Measurements from ENCODE around the gene MPP7.

MPP7 gene

DNA sequence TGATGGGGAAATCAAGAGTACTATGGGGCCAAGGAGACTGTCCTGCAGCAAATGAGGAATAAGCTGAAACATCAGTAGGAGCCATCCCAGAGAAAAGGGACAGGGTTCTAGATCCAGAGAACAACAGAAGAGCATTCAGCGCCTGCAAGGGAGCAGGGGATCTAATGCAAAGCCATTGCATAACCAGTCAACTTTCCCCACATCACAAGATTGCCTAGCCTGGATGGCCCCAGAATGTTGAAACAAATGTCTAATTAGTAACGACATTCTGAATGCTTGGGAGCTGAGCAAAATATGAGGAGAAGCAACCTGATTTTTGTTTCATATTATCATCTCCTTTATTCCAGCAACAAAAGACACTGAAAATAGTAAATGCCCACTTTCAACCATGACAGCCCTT lies 2.7 kb upstream of the MPP7 start:
- DNase-seq (ENCODE audit: low spot score), result no peak

DNA sequence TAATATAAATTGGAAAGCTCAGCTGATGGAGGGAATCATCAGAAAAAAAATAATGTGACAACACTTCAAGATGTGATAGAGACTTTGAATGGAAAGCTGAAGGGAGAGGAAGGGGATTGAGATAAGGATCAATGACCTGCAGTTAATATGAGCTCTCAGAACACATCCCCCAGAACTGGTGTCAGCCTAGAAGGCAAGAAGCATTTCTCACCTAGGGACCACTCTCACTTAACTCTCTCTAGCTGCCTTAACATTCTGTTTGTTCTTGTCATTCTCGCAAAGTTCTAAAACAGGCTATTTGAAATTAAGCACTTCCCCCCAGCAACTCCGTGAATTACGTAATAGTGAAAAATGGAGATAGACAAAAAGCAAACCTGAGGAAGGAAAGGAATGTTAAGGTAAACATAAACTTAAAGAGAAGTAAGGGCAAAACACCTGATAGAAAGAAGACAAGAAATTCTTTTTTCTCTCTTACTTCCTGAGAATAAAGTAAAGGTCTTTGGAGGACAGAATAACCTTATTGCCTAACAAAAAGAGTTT lies 1.2 kb upstream of the MPP7 start:
- DNase-seq (ENCODE audit: low spot score), result no peak

DNA sequence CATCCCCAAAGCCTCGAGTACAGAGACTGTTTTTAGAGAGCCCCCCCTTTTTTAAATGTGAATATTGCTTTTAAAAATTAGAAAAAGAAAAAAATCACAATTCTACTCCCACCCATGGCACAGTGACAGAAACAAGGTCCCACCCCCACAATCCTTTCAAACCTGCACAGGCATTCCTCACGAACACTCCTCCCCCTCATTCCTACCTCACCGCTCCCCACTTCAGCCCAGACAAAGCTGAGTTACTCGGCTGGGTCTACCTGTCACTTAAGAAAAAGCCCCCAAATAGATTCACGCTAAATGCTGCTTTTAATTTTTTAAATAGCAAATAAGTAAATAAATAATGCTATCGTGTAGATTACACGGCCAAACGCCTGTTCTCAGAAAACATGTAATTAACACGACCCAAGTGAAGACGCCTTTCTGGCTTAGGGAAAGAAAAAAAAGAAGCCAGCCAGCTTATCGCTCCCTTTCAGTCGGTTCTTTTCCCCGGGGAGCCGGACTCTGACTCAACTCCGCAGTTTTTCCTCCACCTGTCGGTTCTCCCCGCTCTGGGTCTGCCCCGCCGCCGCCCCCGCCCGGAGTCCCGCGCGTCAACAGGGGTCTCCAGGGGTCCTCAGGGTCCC lies 739 bp downstream of the MPP7 start:
- DNase-seq (ENCODE audit: low spot score), result no peak

DNA sequence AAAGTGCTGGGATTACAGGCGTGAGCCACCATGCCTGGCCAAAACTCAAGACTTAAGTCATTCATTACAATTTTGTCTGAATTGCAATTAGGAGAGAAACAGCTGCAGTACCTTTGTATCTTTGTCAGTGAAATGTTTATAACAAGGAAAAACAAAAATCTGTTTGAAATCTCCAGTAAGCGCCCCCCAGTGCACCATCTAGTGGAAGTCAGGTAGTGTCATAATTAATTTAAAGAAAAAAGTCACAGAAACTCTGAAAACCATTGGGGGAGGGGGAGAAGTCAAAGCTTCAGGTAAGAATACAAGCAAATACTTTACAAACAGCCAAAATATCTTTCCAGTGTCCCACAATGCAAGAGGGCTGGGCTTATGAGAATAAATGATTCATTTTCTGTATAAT lies 2.8 kb downstream of the MPP7 start:
- DNase-seq (ENCODE audit: low spot score), result no peak

DNA sequence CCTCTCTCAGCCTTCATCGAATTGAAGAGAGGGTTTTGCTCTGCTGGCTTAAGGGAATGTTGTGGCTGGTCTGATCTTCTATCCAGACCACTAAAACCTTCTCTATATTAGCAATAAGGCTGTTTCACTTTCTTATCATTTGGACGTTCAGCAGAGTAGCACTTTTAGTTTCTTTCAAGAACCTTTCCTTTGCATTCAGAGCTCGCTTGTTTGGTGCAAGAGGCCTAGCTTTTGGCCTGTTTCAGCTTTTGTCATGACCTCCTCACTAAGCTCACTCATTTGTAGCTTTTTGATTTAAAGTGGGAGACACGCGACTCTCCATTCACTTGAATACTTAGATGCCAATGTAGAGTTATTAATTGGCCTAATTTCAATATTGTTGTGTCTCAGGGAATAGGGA lies 3.9 kb downstream of the MPP7 start:
- no peak for DNase-seq (ENCODE audit: low spot score)

DNA sequence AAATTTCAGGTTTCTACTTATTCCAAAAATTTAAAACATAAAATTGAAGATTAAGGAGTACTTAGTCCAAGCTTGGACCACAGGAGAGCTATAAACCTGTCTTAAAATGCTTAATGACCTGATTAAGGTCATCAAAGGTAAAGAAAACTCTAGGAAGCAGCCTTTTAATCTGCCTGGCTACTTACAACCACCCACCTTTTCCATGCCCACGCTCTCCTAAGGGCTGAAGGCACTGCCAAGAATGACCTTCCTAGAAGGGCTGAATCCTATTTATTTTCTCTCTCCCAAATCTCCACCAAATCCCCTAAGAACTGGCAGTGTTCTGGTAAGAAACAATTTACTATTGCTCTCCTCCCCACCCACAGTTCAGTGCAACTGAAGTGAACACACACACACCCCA lies 6.8 kb downstream of the MPP7 start:
- DNase-seq (ENCODE audit: low spot score), result no peak

DNA sequence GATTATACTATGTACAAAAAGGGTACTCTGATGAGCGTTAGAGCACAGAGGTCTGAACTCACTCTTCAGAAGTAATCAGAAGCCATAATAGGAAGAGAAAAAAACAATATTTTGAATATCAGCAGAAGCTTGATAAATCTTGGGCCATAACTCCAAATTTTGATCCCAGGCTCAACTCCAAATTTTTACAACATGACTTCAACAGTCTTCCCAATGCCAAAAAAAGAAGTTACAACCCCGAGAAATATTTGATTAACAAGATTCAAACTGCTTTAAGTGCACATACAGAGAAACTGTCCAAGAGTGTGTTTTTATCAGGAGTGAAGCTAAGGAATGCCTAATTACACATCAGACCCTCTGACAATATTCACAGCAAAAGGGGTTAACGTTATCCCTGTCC lies 7.5 kb downstream of the MPP7 start:
- DNase-seq (ENCODE audit: low spot score), result no peak

DNA sequence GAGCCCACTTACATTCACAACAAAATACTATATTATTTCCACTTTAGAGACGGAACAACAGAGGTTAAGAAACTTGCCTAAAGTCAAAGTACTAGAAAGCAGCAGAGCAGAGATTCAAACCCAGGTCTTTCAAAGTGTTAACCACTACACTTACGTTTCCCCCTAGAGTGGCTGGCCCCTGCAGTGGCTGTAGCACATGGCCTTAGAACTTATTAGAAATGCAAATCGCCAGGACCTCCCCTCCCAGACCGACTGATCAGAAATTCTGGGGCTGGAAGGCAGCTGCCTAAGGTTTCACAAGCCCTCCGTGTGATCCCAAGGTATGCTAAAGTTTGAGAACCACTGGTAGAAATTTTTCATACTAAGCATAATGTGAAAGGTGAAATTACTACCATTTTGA lies 8.1 kb downstream of the MPP7 start:
- no peak for DNase-seq (ENCODE audit: low spot score)

DNA sequence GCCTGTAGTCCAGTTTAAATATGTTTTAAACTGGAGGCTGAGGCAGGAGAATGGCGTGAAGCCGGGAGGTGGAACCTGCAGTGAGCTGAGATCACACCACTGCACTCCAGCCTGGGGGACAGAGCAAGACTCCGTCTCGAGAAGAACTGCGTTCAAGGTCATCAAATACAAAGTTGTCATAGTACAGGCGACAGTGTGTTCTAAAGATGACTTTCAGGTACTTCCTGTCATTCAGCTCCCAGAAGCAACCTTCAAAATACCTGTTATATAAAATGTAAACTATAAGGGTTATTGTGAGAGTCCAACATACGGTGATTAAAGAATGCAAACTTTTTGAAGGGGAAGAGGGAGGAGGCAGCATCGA lies 8.7 kb downstream of the MPP7 start:
- no peak for DNase-seq (ENCODE audit: low spot score)

DNA sequence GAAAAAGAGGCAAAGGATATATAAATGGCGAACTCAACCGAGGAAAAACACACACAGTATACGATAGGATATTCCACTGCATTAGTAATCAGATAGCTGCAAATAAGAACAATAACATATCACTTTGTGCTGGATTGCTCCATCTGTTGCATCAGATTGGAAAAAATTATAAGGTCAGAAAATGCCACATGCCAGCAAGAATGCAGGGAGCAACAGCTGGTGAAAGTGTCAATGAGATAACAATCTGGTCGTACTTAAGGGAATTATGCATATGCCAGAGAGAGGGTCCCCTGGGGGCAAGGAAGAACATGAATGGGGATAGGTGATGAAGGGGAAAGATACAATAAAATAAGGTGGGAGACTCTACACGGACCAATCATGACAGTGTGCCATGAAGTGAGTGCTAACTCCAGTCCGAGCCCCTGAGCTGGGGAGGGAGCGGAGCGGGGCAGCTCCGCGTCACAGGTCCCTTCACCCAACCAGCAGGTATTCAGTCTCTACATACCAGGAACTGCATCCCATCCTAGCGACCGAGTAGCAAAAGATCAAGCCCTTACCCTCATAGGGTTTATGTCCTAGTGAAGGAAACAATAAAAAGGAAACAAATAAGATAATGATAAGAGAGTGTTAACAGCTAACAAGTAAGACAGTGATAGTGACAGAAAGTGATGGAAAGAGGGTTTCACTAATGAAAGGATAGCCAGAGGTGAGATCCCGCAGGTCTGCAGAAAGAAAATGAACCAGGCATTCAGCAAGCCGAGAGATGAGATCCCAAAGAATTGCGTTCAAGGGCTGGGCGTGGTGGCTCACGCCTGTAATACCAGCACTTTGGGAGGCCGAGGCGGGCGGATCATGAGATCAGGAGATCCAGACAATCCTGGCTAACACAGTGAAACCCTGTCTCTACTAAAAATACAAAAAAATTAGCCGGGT lies 9.4 kb downstream of the MPP7 start:
- no peak for DNase-seq (ENCODE audit: low spot score)

DNA sequence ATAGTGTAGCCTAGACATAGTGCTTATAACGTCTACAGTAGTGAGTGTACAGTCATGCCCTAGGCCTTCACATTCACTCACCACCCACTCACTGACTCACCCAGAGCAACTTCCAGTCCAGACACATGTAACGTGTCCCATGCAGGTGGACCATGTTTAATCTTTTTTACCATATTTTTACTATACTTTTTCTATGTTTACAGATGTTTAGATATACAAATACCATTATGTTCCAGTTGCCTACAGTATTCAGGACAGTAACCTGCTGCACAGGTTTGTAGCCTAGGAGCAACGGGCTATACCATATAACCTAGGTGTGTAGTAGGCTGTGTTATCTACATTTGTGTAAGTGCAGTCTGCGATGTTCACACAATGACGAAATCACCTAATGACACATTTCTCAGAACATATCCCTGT lies 11.0 kb downstream of the MPP7 start:
- DNase-seq (ENCODE audit: low spot score), result no peak

DNA sequence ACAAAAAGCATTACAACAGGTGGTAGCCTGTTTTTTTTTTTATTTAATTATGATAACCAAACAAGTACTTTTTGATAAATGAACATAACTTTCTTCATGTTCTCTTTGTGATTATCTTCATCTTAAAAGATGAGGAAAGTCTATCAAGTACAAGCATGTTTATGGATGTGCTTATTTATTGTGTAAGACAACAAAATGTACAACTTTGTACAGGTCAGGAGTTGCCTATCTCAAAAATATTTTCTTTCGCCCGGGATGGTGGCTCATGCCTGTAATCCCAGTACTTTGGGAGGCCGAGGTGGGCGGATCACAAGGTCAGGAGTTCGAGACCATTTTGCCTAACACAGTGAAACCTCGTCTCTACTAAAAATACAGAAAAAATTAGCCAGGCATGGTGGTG lies 17.0 kb downstream of the MPP7 start:
- no peak for DNase-seq (ENCODE audit: low spot score)

DNA sequence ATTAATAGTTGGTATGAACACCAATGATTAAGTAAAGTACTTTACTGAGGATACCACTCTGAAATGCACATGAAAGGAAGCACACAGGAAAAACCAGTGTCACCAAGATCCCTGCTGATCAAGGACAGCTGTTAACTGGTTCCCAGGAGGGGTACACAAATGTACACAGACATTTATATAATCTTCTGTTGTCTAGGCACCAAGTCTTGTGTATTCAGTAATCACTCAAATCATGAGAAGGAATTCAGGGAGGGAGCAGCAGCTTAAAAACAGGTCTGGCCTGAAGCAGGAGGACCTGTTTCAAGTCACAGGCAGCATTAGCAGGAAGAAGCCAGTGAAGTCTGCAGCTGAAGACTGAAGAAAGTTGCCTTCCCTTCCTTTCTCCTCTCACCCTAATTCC lies 18.7 kb downstream of the MPP7 start:
- DNase-seq (ENCODE audit: low spot score), result no peak

DNA sequence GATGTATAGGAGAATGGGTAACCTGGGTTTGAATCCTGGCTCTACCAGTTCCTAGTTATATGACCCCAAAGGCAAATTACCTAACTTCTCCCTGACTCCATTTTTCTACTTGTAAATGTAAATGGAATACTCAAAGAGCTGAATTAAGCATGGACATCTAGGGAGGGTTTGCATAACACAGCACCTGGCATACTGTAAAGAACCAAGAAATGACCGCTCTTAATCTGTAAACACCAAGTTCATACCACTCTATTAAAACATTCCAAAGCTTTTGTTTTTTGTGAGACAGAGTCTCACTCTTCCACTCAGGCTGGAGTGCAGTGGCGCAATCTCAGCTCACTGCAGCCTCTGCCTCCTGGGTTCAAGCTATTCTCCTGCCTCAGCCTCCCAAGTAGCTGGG lies 19.6 kb downstream of the MPP7 start:
- DNase-seq (ENCODE audit: low spot score), result no peak

DNA sequence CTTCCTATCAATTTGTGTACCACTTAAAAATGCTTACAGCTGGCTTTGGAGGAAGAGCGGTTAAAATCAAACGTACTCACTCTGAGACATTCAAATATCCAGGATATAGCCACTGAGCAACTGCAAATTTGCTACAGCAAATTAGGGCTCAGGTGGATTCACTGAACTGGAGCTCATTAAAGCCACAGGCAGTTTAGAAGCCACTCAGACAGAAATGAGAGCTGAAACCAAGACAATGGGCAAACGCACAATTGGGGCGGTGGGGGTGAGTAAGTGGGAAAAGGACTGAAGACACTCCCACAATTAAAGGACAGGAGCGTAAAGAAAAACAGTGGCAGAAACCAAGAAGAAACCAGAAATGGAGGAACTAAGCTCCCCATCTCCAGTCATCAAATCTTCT lies 20.5 kb downstream of the MPP7 start:
- no peak for DNase-seq (ENCODE audit: low spot score)

DNA sequence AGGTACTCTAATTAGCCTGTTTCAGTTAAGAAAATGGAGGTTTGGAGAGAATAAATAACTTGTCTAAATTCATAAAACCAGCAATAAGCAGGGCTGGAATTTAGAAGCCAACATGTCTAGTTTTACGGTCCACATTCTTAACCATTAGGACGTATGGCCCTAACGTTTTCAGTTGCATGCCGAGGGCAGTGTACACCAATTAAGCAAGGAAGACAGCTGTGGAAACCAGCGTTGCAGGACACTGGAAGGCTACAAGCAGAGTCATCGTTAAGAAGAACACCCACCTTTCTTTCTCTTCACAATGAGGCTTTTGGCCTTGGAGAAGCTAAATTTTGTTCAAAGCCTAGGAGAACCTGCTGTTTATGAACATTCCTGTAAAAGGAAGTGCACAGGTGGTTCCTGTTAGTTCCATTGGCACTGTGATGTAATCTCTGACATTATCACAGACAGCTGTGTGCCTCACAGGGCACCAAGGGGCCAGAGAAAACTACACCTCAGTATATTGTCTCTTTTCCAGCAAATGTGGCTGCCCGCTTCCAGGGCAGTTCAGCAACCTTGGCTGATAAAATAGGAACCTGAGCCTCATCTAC lies 21.0 kb downstream of the MPP7 start:
- DNase-seq (ENCODE audit: low spot score), result no peak

DNA sequence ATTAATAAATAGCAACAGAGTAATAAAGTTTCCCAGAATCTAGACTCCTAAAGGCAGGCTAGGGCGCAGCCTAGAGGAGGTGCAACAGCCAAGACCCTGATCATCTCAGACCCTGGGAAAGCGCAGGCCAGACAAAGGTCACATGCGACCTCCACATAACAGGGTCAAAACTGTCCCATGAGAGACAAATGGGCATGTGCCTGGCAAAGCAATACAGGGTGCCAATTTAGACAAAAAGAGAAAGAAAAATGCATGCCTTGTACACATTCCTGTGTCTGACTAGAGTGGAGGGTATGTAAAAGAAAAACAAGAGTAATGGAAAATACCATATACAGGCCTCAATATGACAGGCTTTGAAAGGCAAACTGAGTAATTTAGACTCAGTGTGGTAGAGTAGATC lies 22.2 kb downstream of the MPP7 start:
- no peak for DNase-seq (ENCODE audit: low spot score)

DNA sequence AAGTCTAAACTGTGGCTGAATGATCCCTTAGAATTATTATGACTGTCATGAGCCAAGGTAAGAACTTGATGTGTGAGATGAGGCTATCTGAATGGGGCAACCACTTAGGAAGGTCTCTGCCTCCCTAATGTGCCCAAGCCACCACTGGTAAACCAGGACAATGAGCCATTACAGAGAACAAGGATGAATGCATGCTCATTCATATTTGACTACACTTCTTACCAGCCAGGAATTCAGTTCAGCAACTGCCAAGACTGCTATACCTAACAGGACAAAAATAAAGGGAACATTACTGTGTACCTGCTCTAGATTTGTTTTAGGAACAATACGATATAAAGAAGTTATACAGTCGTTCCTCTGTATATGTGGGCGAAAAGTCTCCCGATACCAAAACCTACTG lies 23.0 kb downstream of the MPP7 start:
- no peak for DNase-seq (ENCODE audit: low spot score)

DNA sequence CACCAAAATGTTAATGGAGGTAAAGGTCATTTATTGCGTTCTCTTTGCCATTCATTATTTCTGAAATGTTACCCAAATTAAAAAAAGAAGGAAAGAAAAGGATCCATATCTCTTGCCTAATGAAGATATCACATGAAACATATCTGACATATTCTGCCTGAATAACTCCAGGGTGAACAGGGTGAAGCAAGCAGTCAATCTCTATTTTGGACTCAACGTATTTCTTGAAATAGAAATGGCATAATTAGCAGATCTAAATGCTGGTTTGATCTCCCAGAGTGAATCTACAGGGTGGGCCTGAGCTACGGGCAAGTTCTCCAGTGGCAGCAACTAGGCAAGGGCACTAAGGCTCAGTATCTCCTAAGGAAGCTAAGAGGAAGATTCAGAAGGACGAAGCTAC lies 24.0 kb downstream of the MPP7 start:
- no peak for DNase-seq (ENCODE audit: low spot score)

DNA sequence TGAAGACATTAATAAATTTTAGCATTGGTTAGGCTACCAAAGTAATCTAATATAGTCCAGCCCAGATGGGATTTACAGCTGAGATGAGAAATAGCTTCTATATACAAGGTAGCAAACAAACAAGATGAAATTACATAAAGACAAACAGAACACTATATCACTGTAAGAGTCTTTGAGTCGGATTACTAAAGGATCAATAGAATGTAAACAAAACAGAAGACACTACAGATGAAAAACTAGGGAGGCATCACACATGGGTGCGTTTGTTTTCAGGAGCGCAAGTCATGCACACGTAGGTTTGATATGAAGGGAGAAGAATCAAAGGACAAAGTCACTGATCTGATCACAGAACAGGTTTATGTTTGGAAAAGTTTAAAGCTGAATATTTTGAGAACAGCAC lies 26.5 kb downstream of the MPP7 start:
- DNase-seq (ENCODE audit: low spot score), result no peak

DNA sequence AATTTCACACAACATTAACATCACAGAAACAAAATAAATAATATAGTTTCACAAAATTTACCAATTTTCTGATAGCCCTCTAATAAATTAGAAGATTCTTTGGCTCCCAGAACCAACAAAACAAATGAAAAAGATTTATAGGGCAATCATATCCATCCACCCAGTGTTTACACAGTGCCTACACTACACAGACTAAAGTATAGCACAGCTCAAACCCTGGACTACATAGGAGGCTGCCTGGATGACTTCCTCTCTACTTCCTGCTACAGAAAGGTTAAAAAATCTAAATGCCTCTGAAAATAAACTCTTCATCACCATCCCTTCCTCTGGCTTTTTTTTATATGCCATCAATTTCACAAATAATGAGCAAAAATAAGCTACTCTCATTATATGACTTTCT lies 28.4 kb downstream of the MPP7 start:
- no peak for DNase-seq (ENCODE audit: low spot score)

DNA sequence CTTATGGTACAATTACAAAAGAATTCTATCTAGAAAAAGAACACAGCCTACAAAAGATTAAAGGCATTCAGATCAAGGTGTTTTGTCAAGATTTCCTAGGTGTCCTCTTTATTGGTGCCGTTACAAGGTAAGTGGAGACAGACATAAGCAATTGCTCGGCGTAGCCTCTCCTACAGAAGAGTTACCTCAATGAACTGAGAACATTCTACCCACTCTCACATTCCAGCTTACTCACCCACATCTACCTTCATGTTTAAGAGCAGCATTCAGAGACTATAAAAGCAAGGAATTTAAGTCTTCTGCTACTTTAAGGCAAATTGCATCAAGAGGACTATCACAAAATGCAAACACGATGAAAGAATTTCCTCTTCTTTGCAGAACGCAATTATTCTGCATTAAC lies 29.5 kb downstream of the MPP7 start:
- no peak for DNase-seq (ENCODE audit: low spot score)

DNA sequence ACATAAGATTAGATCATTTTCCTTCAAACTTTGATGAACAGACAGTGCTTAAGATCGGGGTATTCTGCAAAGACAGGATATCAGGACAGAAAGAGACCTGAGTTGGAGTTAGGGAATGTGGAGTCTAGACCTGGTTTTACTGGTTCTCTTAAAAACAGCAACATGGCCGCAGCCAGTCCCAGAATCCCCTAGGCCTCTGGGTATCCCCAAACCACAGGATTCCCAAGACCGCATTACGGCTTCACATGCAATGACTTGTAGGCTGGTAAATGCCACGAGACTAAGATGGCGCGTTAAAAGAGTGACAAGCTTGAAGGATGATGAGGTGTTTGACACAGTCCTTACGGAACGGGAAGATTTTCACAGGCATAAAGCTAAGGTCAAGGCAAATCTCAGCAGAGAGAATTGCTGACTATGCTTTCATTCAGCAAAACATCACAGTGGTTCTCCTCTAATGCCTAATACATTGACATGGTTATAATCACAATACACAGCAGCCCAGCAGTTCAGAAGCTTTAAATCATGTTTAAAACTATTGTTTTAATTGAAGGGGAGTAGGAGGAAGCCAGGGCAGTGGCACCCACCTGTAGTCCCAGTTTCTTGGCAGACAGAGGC lies 32.9 kb downstream of the MPP7 start:
- DNase-seq (ENCODE audit: low spot score), result no peak

Data from left forelimb (tissue), 1 donor.